ENCODE measurements around the gene TFF1.

DNA sequence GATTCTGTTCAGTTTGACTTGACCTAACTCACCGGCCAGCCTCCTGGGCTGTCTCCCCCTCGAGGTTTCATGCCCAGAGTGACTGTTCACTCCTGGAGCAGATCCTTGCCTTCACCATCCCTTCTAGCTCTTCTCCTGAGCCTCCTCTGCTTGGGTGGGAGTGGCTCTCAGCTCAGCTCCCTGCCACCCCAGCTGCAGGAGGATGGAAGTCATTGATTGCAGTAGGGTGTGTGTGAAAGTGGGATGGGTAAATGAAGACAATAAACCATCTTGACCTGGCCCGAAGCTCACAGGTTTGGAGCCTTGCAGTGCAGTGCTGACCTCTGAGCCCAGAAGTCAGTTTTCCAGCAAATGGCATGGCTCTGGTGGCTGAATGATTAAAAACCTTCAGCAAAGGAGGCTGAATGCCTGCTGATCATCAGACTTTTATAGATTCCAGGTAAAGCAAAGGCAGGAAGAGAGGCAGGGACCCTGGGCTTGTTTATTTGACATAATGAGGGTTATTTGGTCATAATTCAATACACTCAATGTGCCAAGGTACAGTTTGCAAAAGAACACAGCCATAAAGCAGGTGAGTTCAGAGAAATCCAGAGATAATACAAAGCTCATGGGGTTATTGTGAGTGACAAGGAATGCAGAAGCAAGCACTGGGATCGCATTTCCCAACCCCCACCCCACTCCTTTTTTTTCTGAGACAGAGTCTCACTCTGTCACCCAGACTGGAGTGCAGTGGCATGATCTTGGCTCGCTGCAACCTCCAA, 33.6 kb downstream of the TFF1 start:
- TF ChIP-seq POLR2A (IDR thresholded peaks at IDR 0.05): no peak
- TF ChIP-seq, protein P1, sequence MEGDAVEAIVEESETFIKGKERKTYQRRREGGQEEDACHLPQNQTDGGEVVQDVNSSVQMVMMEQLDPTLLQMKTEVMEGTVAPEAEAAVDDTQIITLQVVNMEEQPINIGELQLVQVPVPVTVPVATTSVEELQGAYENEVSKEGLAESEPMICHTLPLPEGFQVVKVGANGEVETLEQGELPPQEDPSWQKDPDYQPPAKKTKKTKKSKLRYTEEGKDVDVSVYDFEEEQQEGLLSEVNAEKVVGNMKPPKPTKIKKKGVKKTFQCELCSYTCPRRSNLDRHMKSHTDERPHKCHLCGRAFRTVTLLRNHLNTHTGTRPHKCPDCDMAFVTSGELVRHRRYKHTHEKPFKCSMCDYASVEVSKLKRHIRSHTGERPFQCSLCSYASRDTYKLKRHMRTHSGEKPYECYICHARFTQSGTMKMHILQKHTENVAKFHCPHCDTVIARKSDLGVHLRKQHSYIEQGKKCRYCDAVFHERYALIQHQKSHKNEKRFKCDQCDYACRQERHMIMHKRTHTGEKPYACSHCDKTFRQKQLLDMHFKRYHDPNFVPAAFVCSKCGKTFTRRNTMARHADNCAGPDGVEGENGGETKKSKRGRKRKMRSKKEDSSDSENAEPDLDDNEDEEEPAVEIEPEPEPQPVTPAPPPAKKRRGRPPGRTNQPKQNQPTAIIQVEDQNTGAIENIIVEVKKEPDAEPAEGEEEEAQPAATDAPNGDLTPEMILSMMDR (IDR thresholded peaks at IDR 0.05): no peak

All from body of pancreas (tissue), 4 donors.